A673 (cell line): ENCODE results near the gene MTHFD1L. TPM values are rescaled to one million over a fixed set of nuclear protein-coding genes. Genes with fewer than 3 reads are reported as not detected.

Experiments
- BruUV-seq: library from RNA; stranded (reverse); fragments of 400-500 nt; replicated peaks from 2 replicates; lab custom pipeline; 2021; lab: Mats Ljungman, UMichigan
- CTCF ChIA-PET: fragments of 300-600 bp; sonication (Branson Sonifier 250); formaldehyde crosslinking; loops from one replicate; lab custom pipeline; 2022; ENCODE audit warnings: antibody characterized with exemption; lab: Charles Lee
- POLR2A ChIA-PET: fragments of 300-600 bp; sonication (Branson Sonifier 250); formaldehyde crosslinking; loops from one replicate; lab custom pipeline; 2022; ENCODE audit warnings: antibody characterized with exemption; ENCODE audit not compliant: low non-redundant PET; lab: Charles Lee
- DNase-seq: peaks from one replicate; pipeline ENCODE4 v3.0.0-alpha.2; 2015; ENCODE audit warnings: low spot score
- H3K27ac ChIP-seq: fragments of 200-600 bp; sonication (generic); 2 replicates; pipeline ENCODE4 v1.5.1; 2016; ENCODE audit warnings: mixed run types, low read depth, mild to moderate bottlenecking, mixed read lengths, antibody characterized with exemption, low read length; ENCODE audit not compliant: poor library complexity, severe bottlenecking
- H3K27me3 ChIP-seq: fragments of 200-600 bp; sonication (generic); replicated peaks from 2 replicates; pipeline ENCODE4 v1.6.1; 2017; ENCODE audit warnings: mixed run types, low read depth, mild to moderate bottlenecking, mixed read lengths, antibody characterized with exemption, low read length; ENCODE audit not compliant: insufficient read depth, poor library complexity
- H3K36me3 ChIP-seq: fragments of 200-600 bp; sonication (generic); 2 replicates; pipeline ENCODE4 v1.6.1; 2016; ENCODE audit warnings: mixed run types, mild to moderate bottlenecking, mixed read lengths, antibody characterized with exemption, low read length; ENCODE audit not compliant: insufficient read depth, poor library complexity, severe bottlenecking
- H3K4me1 ChIP-seq: fragments of 200-600 bp; sonication (generic); 2 replicates; pipeline ENCODE4 v1.6.1; 2017; ENCODE audit warnings: mixed run types, mild to moderate bottlenecking, mixed read lengths, antibody characterized with exemption, low read length; ENCODE audit not compliant: insufficient read depth, poor library complexity, severe bottlenecking
- H3K4me3 ChIP-seq: fragments of 200-600 bp; sonication (generic); 2 replicates; pipeline ENCODE4 v1.5.1; 2016; ENCODE audit warnings: low read depth, mixed run types, mild to moderate bottlenecking, mixed read lengths, low read length; ENCODE audit not compliant: poor library complexity, severe bottlenecking
- H3K9me3 ChIP-seq: fragments of 200-600 bp; sonication (generic); 2 replicates; pipeline ENCODE4 v1.6.1; 2016; ENCODE audit warnings: mixed run types, low read depth, mild to moderate bottlenecking, mixed read lengths, antibody characterized with exemption, low read length; ENCODE audit not compliant: poor library complexity, severe bottlenecking
- EZH2 ChIP-seq: fragments of 200-600 bp; sonication (generic); IDR thresholded peaks from 2 replicates; pipeline ENCODE4 v1.6.1; 2017; ENCODE audit warnings: borderline replicate concordance, low read depth, mild to moderate bottlenecking, mixed read lengths, antibody characterized with exemption, low read length; ENCODE audit not compliant: poor library complexity, severe bottlenecking
- intact Hi-C: fragments of 100-400 bp; cut with micrococcal nuclease; formaldehyde crosslinking; loops from one replicate; pipeline ENCODE4 v1.10.0; 2022; ENCODE audit not compliant: unreplicated experiment
- total RNA-seq: library from RNA; stranded (reverse); gene quantifications from 2 replicates; pipeline ENCODE4 v1.2.3, GENCODE V29; 2021
- TF ChIP-seq, protein P1 (sequence below): fragments of 300-800, 200-600 bp; sonication (generic); conservative IDR thresholded peaks from 2 replicates; pipeline ENCODE4 v1.5.1; 2017; ENCODE audit warnings: low read depth, mild to moderate bottlenecking, antibody characterized with exemption, low read length, moderate library complexity, mixed read lengths

The MTHFD1L gene
- total RNA-seq, 1 experiment from 2014 or later, result 78.7 TPM

- BruUV-seq, result no TSS peak
- ChIA-PET CTCF (no interaction called here), POLR2A (no interaction called here)
- Histone ChIP-seq H3K27me3 (no peaks in the 10 kb centered on the region), H3K4me3 (no peak overlapping the region), H3K27ac (no peak overlapping the region), H3K9me3 (no peaks in the 10 kb centered on the region), H3K36me3 (peaks cover 6% of the 10 kb centered on the region), H3K4me1 (no peaks in the 10 kb centered on the region)
- TF ChIP-seq EZH2, result no peak
- TF ChIP-seq, protein P1, sequence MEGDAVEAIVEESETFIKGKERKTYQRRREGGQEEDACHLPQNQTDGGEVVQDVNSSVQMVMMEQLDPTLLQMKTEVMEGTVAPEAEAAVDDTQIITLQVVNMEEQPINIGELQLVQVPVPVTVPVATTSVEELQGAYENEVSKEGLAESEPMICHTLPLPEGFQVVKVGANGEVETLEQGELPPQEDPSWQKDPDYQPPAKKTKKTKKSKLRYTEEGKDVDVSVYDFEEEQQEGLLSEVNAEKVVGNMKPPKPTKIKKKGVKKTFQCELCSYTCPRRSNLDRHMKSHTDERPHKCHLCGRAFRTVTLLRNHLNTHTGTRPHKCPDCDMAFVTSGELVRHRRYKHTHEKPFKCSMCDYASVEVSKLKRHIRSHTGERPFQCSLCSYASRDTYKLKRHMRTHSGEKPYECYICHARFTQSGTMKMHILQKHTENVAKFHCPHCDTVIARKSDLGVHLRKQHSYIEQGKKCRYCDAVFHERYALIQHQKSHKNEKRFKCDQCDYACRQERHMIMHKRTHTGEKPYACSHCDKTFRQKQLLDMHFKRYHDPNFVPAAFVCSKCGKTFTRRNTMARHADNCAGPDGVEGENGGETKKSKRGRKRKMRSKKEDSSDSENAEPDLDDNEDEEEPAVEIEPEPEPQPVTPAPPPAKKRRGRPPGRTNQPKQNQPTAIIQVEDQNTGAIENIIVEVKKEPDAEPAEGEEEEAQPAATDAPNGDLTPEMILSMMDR, result no peak
- intact Hi-C loops, result no loop called here
- no peak for DNase-seq
These were observed 162.7 kb downstream of the MTHFD1L start for GRCh38 chr6:151027936-151028838.

DNA sequence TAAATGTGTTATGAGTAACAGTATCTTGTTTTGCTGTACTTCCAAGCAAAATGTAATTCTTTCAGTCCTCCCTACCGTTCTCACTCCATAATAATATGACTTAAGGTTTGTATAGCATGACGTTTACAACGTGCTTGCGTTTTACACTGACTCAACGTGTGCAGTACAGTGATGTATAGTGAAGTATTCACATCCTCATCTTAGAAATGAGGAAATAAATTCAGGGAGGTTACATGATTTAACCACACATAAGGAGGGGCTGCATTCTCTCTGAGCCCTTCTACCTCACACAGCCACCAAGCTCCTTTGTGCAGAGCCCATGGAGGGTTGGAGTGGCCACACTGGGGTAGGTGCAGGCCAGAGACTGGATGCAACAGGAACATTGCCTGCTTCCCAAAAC lies 164.5 kb downstream of the MTHFD1L start:
- no TSS peak for BruUV-seq
- no peaks in the 10 kb centered on the region for H3K27me3 ChIP-seq
- peaks cover 13% of the 10 kb centered on the region for H3K36me3 ChIP-seq
- TF ChIP-seq EZH2, result no peak
- TF ChIP-seq, protein P1, result no peak
- CTCF ChIA-PET, result no interaction called here
- H3K4me1 ChIP-seq, result no peaks in the 10 kb centered on the region
- POLR2A ChIA-PET, result no interaction called here
- intact Hi-C loops, result no loop called here
- DNase-seq, result no peak
- H3K4me3 ChIP-seq, result no peak overlapping the region
- H3K27ac ChIP-seq, result no peak overlapping the region
- H3K9me3 ChIP-seq, result no peaks in the 10 kb centered on the region

DNA sequence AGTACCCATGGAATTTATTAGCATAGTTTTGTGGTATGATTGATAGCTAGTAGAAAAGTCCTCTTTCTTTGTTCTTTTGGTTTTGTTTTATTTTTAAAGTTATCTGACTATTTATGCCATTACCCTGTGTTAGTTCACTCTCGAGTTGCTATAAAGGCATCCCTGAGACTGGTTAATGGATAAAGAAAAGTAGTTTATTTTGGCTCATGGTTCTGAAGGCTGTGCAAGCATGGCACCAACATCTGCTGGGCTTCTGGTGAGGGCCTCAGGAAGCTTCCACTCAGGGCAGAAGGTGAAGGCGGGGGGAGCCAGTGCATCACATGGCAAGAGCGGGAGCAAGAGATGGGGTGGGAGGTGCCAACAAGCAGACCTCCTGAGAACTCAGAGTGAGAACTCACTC lies 166.5 kb downstream of the MTHFD1L start:
- POLR2A ChIA-PET, result no interaction called here
- no peaks in the 10 kb centered on the region for H3K9me3 ChIP-seq
- intact Hi-C loops, result no loop called here
- no peak overlapping the region for H3K27ac ChIP-seq
- CTCF ChIA-PET, result no interaction called here
- DNase-seq, result no peak
- H3K4me1 ChIP-seq, result no peaks in the 10 kb centered on the region
- TF ChIP-seq EZH2, result no peak
- TF ChIP-seq, protein P1, result no peak
- H3K36me3 ChIP-seq, result peaks cover 20% of the 10 kb centered on the region
- no peak overlapping the region for H3K4me3 ChIP-seq
- BruUV-seq, result no TSS peak
- no peaks in the 10 kb centered on the region for H3K27me3 ChIP-seq
